Measurements from ENCODE around the gene NPAS2. TPM values are rescaled to one million over a fixed set of nuclear protein-coding genes. Genes with fewer than 3 reads are reported as not detected.

Gene NPAS2
- total RNA-seq, 1 experiment from 2014 or later: 0.16 TPM

DNA sequence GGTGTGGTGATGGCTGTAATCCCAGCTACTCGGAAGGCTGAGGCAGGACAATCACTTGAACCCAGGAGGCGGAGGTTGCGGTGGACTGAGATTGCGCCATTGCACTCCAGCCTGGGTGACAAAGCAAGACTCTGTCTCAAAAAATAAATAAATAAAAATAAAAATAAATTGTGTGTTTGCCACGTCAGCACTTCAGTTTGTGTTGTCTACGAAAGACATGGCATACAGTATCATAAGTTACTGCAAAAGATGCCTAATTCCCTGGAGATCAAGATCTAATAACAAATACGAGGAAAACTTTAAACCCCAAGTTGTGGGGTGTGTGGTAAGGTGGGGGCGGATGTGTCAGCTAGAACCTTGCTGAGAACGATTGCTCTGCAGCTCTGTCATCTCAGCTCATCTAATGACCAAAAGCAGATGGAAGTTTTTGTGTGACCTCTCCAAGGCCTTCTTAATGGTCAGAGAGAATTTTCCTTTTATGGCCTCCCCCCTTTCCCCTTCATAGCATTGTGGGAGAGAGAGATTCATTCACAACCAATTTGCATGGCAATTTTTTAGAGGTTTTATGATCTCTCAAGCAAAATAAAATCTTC, 11.3 kb downstream of the NPAS2 start:
- no peak for DNase-seq
- Histone ChIP-seq H3K27me3 (no peaks in the 10 kb centered on the region), H3K9me3 (peaks cover 2% of the 10 kb centered on the region; the same call in 1 of the 2 replicates), H3K36me3 (no peaks in the 10 kb centered on the region), H3K4me3 (no peak overlapping the region)

GRCh38 chr2:100831831-100832230, 11.9 kb downstream of the NPAS2 start:
- DNase-seq: peak; percentile 5
- Histone ChIP-seq H3K4me3 (no peak overlapping the region), H3K36me3 (no peaks in the 10 kb centered on the region), H3K9me3 (peaks cover 2% of the 10 kb centered on the region; the same call in 1 of the 2 replicates), H3K27me3 (no peaks in the 10 kb centered on the region)

DNA sequence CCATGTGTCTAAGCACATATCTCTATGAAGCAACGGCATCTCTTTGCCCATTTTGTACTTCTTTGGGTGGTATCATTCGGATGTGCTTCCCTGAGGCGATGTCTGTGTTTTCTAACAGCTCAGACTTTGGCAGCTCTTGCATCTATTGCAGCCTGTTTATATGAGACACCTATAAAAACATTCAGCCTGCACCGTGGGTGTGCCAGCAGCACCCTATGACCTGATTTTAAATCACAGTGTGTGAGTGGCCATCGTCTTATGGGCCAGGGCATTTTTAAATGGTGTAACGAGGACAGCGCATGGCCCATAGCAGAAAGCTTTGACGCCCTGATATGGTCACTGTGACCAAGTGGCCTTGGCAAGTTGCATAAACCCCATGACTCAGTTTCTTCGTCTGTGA, 12.9 kb downstream of the NPAS2 start:
- peak; percentile 73 for DNase-seq
- H3K4me3 ChIP-seq: no peak overlapping the region

GRCh38 chr2:100833331-100833730, 13.4 kb downstream of the NPAS2 start:
- no peak for DNase-seq
- H3K27me3 ChIP-seq: no peaks in the 10 kb centered on the region
- H3K4me3 ChIP-seq: no peak overlapping the region
- no peaks in the 10 kb centered on the region for H3K36me3 ChIP-seq
- peaks cover 2% of the 10 kb centered on the region; the same call in 1 of the 2 replicates for H3K9me3 ChIP-seq

More for the DNA sequence above, 12.9 kb downstream of the NPAS2 start:
- Histone ChIP-seq H3K9me3 (peaks cover 2% of the 10 kb centered on the region; the same call in 1 of the 2 replicates), H3K27me3 (no peaks in the 10 kb centered on the region), H3K36me3 (no peaks in the 10 kb centered on the region)

- DNase-seq: no peak
- Histone ChIP-seq H3K4me3 (no peak overlapping the region), H3K9me3 (no peaks in the 10 kb centered on the region), H3K36me3 (no peaks in the 10 kb centered on the region), H3K27me3 (no peaks in the 10 kb centered on the region)
Measured at GRCh38 chr2:100834221-100834620, 14.3 kb downstream of the NPAS2 start.

DNA sequence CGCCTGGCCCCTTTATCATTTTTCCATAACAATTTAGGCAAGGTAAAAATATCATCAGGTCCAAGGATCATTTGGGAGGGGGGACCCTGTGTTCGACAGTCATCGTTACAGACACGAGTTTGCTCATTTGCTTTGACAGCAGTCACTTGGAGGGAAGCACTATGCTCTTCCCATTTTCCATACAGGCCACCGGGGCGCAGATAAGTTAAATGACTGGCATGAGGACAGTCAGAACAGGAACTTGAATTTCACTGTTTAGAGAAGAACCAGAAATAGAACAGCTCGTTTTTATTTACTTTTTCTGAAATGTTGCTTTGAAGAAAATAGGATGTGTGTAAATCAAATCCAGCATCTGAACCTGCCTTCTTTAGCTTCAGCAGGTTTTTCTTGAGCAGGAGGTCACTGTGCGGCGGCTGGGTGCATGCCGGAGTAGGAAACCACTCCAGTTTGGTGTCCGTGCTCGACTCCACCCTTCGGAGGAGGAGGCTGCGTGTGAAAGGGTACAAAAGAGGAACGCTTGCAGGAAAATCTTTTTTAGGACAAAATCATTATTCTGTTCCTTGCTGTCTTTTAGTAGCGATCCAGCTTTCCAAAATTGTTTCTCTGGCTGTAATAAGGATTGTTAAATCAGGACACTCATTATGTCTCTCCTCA, 15.2 kb downstream of the NPAS2 start:
- H3K4me3 ChIP-seq: no peak overlapping the region
- no peak for DNase-seq
- H3K36me3 ChIP-seq: no peaks in the 10 kb centered on the region
- no peaks in the 10 kb centered on the region for H3K9me3 ChIP-seq
- H3K27me3 ChIP-seq: no peaks in the 10 kb centered on the region

- no peaks in the 10 kb centered on the region for H3K36me3 ChIP-seq
- H3K27me3 ChIP-seq: no peaks in the 10 kb centered on the region
- no peaks in the 10 kb centered on the region for H3K9me3 ChIP-seq
- H3K4me3 ChIP-seq: no peak overlapping the region
- no peak for DNase-seq
Measured at GRCh38 chr2:100840519-100840918, 20.6 kb downstream of the NPAS2 start.

DNA sequence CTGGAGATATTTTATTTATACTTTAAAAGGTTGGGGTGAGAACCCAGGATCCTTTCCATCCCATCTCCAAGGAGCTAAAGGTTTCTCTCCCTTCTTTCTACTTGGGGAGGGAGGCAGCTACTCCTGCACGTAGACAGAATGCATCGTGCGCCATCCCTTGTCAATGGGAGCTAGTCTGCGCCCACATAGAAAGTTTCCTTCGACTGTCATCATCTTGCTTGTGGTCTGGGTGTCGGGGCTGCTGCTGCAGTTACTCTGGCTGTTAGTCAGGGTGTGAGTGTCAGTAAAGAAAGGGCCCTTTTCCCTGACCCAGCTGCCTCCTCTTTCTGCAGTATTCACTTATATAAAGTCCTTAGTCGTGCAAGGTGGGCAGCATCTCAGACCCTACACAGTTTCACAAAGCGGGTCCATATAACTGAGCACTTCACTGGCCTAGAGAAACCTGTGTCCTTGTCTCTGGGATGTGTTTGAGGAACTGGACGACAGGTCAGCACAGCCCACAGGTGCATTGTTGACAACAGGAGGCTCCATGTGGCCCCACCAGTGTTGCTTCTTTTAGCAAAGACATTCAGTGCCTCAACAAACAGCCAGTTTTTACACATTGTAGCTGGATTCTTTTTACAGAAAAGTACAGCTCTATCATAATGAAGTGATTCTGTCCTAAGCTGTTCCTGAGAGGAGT, 22.4 kb downstream of the NPAS2 start:
- H3K36me3 ChIP-seq: no peaks in the 10 kb centered on the region
- H3K4me3 ChIP-seq: no peak overlapping the region
- no peaks in the 10 kb centered on the region for H3K9me3 ChIP-seq
- no peaks in the 10 kb centered on the region for H3K27me3 ChIP-seq
- DNase-seq: no peak

DNA sequence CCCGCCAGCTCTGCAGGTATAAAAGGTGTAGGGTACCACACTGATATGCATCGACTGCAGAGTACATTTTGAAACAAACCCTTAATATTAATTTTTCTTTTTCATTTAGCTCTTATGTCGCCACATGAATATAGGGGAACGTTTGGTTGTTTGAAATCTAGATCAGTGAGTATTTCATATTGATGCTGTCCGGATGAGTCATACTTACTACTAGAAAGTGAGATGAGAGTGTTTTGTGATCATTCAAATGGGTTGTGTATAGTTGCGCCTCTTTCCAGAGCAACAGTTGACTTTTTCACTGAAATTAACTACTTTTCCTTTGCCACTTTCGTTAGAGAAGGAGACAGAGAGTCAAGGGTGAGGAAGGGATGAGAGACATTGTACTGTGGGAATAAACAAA, 24.6 kb downstream of the NPAS2 start:
- Histone ChIP-seq H3K36me3 (no peaks in the 10 kb centered on the region), H3K4me3 (no peak overlapping the region), H3K9me3 (no peaks in the 10 kb centered on the region), H3K27me3 (no peaks in the 10 kb centered on the region)
- no peak for DNase-seq

DNA sequence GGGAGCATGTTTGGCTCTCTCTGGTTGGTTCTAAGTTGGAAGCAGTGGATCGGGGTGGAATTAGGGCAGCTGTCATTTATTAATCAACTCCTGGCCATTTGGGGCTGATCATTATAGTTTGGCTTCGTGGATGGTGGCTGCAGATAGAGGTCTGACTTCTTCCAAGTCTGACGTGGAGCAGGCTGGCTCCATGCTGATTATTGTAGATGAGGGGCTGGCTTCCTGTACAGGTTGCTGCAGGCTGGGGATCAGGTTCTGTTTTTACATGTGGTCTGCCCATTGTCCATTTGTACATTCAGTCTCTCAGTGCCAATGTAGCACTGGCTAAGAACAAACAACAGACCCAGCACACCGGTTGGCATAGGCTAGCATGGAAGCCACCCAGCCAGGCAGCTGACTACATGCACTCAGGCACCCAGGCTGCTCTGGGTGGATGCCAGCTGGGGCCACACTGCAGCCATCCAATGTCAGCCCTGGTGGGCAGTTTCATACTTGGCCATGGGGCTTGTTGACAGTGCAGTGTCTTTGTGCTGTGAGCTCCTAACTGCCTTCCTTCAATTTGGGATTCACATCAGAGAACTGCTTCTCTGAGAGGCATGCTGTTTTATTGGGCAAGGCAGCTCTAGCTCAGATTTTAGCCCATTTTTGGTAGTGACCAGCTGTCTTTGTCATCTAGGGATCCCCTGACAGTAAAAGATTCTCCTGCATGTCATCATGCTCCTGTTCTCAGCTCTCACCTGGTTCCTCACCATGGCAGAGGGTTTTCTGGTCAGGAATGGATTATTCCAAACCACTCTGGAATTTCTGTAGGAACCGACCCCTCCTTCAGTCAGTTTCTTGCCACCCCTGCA, 25.4 kb downstream of the NPAS2 start:
- no peaks in the 10 kb centered on the region for H3K9me3 ChIP-seq
- no peaks in the 10 kb centered on the region for H3K36me3 ChIP-seq
- H3K4me3 ChIP-seq: no peak overlapping the region
- DNase-seq: no peak
- no peaks in the 10 kb centered on the region for H3K27me3 ChIP-seq

DNA sequence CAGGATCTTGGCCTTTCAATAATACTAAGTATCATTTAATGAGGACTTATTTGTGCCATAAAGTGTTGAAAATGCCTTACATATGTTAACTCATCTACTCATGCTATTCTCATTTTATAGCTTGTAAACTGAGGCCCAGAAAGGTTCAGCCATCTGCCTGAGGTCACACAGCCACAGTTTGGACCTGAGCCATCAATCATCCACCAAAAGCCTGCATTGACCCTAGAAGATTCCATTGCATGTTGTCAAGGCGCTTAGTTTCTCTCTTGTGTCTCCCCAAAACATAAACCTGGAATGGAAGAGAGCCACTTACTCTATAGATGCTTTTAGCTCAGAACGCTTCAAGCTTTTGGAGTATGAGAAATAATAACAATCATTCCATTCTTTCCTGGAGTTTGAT, 26.8 kb downstream of the NPAS2 start:
- H3K27me3 ChIP-seq: no peaks in the 10 kb centered on the region
- no peaks in the 10 kb centered on the region for H3K36me3 ChIP-seq
- no peak for DNase-seq
- no peaks in the 10 kb centered on the region for H3K9me3 ChIP-seq
- H3K4me3 ChIP-seq: no peak overlapping the region

DNA sequence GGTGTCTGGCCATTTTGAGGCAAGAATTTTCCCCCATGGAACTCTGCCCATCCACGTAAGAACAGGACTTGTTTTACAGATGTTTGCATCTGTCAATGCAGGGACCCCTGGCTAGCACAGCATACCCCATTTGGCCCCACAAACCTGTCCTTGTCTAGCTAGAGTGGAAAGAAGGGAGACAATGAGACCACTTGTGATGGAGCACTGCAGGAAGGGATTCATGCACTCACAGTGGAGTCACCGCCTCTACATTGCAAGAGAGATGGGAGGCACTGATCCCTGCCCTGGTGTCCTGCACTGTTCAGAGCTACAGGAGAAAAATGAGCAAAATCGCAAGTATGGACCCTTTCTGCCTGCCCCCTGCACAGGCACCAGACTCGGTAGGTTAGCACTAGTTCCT, 32.5 kb downstream of the NPAS2 start:
- H3K36me3 ChIP-seq: no peaks in the 10 kb centered on the region
- no peak overlapping the region for H3K4me3 ChIP-seq
- H3K27me3 ChIP-seq: no peaks in the 10 kb centered on the region
- DNase-seq: no peak
- no peaks in the 10 kb centered on the region for H3K9me3 ChIP-seq

GRCh38 chr2:100852999-100853908, 33.3 kb downstream of the NPAS2 start:
- Histone ChIP-seq H3K36me3 (no peaks in the 10 kb centered on the region), H3K4me3 (no peak overlapping the region), H3K27me3 (no peaks in the 10 kb centered on the region), H3K9me3 (no peaks in the 10 kb centered on the region)
- DNase-seq: no peak

DNA sequence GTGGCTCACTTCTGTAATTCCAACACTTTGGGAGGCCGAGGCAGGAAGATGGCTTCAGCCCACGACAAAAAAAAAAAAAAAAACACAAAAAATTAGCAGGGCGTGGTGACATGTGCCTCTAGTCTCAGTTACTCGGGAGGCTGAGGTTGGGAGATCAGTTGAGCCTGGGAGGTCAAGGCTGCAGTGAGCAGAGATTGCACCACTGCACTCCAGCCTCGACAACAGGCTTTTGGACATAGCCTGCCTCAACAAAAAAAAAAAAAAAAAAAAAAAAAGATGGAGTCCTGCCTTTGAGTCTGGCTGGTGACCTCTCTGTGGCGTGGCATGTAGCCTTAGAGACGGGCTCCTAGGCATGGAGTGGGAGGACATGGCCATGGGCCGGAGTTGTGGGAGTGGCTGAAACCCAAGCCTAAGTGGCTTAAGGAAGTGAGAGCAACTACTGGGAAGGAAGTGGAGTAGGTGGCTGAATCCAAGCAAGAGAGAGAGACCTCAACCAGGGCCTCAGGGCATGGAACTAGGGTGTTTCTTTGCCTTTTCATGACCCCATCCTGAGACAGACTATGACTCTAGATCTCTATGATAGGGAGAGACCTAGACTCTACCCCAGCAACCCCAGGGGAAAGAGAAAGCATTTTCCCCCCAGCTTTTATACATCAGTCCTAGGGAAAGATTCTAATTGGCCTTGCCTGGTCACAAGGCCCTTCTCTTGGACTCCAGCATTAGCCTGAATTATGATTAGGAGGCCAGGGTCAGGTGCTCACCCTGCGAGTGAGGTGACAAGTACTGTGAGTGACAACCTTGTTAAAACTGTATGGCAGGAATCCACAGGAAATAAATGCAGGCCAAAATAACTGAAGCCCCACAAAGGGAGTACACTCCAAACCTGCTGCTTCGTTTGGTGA, 34.2 kb downstream of the NPAS2 start:
- Histone ChIP-seq H3K27me3 (no peaks in the 10 kb centered on the region), H3K9me3 (no peaks in the 10 kb centered on the region), H3K4me3 (no peak overlapping the region), H3K36me3 (no peaks in the 10 kb centered on the region)
- no peak for DNase-seq

- Histone ChIP-seq H3K27me3 (no peaks in the 10 kb centered on the region), H3K4me3 (no peak overlapping the region), H3K36me3 (no peaks in the 10 kb centered on the region), H3K9me3 (no peaks in the 10 kb centered on the region)
- DNase-seq: no peak
Measured at GRCh38 chr2:100855084-100855483, 35.1 kb downstream of the NPAS2 start.
